ENCODE data around the gene COL13A1.

- TF ChIP-seq ZNF274 (IDR thresholded peaks at IDR 0.05; ENCODE audit: low read depth, low read length) (no peak), YY1 (IDR thresholded peaks at IDR 0.05; ENCODE audit: insufficient read depth, insufficient read length) (no peak), SUZ12 (IDR thresholded peaks at IDR 0.05; ENCODE audit: extremely low read depth, insufficient read depth, insufficient read length) (no peak)
Measured at GRCh38 chr10:69895759-69896158, 94.1 kb downstream of the COL13A1 start.

Data from NT2/D1 (cell line).